ENCODE results near the gene FCER1G.
"Not testable (repeated sequence)": the region's sequence is repeated elsewhere in the genome, so short reads cannot be mapped to it uniquely, and the experiment has no call there.

Gene FCER1G

DNA sequence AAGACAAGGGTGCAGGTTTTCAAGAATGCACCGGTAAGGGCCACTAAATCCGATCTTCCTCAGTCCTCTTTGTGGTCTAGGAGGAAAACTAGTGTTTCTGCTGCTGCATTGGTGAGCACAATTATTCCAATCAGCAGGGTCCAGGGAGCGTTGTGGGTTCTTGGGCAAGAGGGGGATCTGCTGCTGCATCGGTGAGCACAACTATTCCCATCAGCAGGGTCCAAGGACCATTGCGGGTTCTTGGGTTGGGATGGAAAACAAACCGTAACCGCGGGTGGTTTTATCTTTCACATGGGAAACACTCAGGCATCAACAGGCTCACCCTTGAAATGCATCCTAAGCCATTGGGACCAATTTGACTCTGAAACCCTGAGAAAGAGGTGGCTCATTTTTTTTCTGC, 36.5 kb downstream of the FCER1G start:
- TF ChIP-seq, protein P1, sequence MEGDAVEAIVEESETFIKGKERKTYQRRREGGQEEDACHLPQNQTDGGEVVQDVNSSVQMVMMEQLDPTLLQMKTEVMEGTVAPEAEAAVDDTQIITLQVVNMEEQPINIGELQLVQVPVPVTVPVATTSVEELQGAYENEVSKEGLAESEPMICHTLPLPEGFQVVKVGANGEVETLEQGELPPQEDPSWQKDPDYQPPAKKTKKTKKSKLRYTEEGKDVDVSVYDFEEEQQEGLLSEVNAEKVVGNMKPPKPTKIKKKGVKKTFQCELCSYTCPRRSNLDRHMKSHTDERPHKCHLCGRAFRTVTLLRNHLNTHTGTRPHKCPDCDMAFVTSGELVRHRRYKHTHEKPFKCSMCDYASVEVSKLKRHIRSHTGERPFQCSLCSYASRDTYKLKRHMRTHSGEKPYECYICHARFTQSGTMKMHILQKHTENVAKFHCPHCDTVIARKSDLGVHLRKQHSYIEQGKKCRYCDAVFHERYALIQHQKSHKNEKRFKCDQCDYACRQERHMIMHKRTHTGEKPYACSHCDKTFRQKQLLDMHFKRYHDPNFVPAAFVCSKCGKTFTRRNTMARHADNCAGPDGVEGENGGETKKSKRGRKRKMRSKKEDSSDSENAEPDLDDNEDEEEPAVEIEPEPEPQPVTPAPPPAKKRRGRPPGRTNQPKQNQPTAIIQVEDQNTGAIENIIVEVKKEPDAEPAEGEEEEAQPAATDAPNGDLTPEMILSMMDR (IDR thresholded peaks at IDR 0.05; ENCODE audit: low read depth, low read length, missing control alignments): no peak
- no peak overlapping the region for H3K4me3 ChIP-seq (ENCODE audit: low read depth, low read length)
- in situ Hi-C loops (cut with HindIII; ENCODE audit: low sequenced_read_pairs): no loop called here
- no peak for DNase-seq (ENCODE audit: low read depth)

DNA sequence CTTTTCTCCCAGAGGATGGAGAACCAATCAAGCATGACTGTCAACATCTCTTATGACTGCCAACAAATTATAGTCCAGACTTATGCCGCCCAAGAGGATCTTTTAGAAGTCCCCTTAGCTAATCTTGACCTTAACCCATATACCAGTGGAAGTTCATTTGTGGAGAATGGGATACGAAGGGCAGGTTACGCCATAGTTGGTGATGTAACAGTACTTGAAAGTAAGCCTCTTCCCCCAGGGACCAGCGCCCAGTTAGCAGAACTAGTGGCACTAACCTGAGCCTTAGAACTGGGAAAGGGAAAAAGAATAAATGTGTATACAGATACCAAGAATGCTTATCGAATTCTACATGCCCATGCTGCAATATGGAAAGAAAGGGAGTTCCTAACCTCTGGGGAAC, 40.2 kb downstream of the FCER1G start:
- H3K4me3 ChIP-seq (ENCODE audit: low read depth, low read length); in situ Hi-C loops (cut with HindIII; ENCODE audit: low sequenced_read_pairs); DNase-seq (ENCODE audit: low read depth): not testable (repeated sequence)

DNA sequence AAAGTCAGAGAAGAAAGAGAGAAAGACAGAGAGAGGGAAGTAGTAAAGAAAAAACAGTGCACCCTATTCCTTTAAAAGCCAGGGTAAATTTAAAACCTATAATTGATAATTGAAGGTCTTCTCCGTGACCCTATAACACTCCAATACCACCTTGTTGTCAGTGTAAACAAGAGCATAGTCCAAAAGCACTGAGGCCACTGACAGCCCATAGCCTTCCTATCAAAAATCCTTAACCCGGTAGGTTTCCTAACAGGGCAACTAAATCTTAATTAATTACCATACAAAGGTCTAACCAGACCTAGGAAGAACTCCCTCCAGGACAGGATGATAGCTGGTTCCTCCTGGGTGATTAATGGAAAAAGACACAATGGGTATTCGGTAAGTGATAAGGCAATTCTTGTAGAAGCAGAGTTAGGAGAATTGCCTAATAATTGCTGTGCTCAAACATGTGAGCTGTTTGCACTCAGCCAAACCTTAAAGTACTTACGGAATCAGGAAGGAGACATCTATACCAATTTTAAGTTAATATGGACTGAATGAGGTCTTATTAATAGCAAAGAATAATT, 40.9 kb downstream of the FCER1G start:
- DNase-seq (ENCODE audit: low read depth); H3K4me3 ChIP-seq (ENCODE audit: low read depth, low read length); in situ Hi-C loops (cut with HindIII; ENCODE audit: low sequenced_read_pairs): not testable (repeated sequence)

DNA sequence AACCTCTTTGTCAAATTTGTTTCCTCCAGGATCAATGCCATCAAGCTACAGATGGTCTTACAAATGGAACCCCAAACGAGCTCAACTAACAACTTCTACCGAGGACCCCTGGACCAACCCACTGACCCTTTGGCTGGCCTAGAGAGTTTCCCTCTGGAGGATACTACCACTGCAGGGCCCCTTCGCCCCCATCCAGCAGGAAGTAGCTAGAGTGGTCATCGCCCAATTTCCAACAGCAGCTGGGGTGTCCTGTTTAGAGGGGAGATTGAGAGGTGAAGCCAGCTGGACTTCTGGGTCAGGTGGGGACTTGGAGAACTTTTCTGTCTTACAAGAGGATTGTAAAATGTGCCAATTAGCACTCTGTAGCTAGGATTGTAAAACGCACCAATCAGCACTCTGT, 42.0 kb downstream of the FCER1G start:
- DNase-seq (ENCODE audit: low read depth); H3K4me3 ChIP-seq (ENCODE audit: low read depth, low read length); in situ Hi-C loops (cut with HindIII; ENCODE audit: low sequenced_read_pairs): not testable (repeated sequence)

DNA sequence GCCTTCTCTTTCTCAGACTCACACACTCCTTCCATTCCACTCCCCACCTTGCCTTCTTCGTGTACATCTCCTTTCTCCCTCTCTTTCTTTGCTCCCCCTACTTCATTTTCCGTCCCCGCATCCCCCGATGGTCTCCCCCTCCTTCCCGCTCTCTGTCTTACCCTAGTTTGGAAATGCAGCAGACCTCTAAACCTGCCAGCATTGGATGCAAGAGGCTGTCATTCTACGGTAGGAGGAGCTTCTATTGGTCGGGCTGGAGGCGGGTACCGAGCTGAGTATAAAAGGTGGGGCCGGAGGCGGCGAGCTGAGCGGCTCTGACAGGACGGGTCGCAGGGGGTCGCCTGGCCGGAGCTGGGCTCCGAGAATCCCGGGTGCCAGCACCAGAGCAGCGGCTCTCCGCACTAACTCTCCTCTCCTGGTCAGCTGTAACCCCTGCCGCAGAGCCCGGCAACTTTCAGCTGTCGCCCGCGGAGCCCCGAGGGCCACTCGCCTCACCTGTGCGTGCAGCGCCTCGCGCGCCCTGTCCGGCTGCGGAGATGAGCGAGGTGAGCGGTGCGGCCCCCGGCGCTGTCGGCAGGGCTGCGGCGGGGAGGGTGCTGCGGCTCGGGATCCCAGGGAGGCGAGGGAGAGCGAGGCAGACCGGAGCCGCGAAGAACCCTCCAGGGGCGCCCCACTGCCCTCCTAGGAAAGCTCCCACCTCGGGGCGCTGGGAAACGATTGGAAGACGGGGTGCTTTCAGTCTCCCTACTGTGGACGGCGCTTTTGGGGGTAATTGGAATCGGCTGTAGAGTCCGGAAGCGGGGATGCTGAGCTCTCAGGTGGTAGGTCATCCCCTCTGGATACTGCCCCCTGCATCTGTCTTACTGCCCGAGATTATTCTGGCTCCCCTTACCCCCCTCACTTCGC, 43.6 kb downstream of the FCER1G start, which contains the start of gene PCP4L1:
Gene PCP4L1 (plus strand): TSS at position 307 of the 906 bp plus-strand sequence. CDS start 230 bp downstream, at position 537.
- DNase-seq (ENCODE audit: low read depth): peak; percentile 13
- TF ChIP-seq, protein P1 (IDR thresholded peaks at IDR 0.05; ENCODE audit: low read depth, low read length, missing control alignments): no peak
- in situ Hi-C loops (cut with HindIII; ENCODE audit: low sequenced_read_pairs): no loop called here
- H3K4me3 ChIP-seq (ENCODE audit: low read depth, low read length): peak within 1 kb of the TSS; percentile 37

DNA sequence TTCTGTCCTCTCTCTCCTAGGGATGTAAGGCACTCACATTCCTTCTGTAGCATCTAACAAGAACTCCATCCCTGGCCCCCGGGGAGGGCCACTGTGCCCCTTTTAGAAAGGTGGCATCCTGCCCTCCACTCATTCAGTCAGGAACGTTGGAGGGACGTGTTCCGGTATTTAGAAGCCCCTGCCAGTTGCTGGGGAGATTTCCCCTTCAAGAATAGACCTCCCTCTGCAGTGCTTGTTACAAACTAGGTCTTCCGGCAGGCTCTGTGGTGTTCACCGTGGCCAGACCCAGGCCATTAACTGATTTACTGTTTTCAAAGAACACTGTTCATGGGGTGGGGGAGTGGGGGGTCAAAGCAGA, 44.2 kb downstream of the FCER1G start:
- TF ChIP-seq, protein P1 (IDR thresholded peaks at IDR 0.05; ENCODE audit: low read depth, low read length, missing control alignments): no peak
- in situ Hi-C loops (cut with HindIII; ENCODE audit: low sequenced_read_pairs): no loop called here
- no peak for DNase-seq (ENCODE audit: low read depth)
- H3K4me3 ChIP-seq (ENCODE audit: low read depth, low read length): no peak overlapping the region

DNA sequence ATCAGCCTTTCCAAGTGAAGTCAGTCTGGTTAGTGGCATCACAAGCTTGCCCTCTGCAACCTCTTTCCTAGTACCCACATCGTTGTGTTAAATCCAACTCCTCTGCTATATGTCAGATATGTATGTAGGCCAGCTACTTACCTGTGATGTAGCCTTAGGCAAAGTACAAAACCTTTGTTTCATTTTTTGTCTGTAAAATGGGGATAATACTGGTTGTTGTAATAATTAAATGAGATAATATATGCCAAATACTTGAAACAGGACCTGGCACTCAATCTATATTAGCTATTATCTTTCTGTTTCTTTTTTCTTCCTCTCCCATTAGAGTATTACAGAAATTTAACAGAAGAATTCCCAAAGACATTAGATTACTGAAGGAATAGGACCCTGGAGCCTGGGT, 44.7 kb downstream of the FCER1G start:
- no peak for DNase-seq (ENCODE audit: low read depth)
- in situ Hi-C loops (cut with HindIII; ENCODE audit: low sequenced_read_pairs): no loop called here
- TF ChIP-seq, protein P1 (IDR thresholded peaks at IDR 0.05; ENCODE audit: low read depth, low read length, missing control alignments): no peak
- H3K4me3 ChIP-seq (ENCODE audit: low read depth, low read length): no peak overlapping the region

Data from astrocyte of the cerebellum (primary cell).